ENCODE measurements around the gene ERF. TPM values are rescaled to one million over a fixed set of nuclear protein-coding genes. Genes with fewer than 3 reads are reported as not detected.

Gene ERF
- total RNA-seq, 1 experiment from 2014 or later, result 96.1 TPM

DNA sequence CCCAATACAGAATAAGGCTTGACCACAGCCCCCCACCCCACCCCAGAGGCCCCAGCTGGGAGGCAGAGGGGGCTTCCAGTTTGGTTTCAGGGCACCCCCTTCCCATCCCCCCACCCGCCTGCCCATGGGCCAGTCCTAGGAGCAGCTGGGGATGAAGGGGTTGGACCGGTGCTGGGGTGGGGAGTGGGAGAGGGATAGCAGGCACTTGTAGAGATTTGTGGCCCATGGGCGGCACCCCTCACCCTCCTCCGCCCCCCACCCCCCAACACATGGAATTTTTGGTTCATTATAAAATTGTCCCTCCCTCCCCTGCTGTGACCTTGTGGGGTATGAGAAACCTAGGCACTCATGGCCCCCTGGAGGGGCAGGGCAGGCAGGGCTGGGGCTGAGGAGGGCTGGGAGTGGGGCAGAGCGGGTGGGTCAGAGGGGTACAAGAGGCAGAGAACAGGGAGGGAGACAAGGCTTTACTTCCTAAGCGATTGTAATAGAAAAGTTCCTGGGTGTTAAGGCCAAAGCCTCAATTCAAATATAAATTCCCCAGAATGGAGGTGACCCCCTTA is 7.2 kb downstream of the ERF start:
- Histone ChIP-seq H3K9me2 (ENCODE audit: insufficient read depth) (no peaks in the 10 kb centered on the region), H3K4me1 (ENCODE audit: control insufficient read depth in 1 of 2, insufficient read depth in 2 of 2, low read length in 2 of 2) (peaks cover 24 to 47% of the 10 kb centered on the region in 2 experiments), H3K9me3 (ENCODE audit: control insufficient read depth in 1 of 2, insufficient read depth in 1 of 2, low read depth in 1 of 2, low read length in 2 of 2) (no peaks in the 10 kb centered on the region), H3K4me2 (ENCODE audit: low read length) (no peak overlapping the region), H2AFZ (ENCODE audit: low read depth, low read length, poor library complexity, severe bottlenecking) (no peak overlapping the region), H4K20me1 (ENCODE audit: insufficient read depth) (peaks cover 3% of the 10 kb centered on the region; the same call in 1 of the 2 replicates), H3K4me3 (replicated peaks in 1 of 2; ENCODE audit: low read depth in 1 of 2, low read length in 2 of 2) (no peak overlapping the region), H3K9ac (ENCODE audit: low read length) (no peak overlapping the region), H3K79me2 (ENCODE audit: insufficient read depth, low read length) (peaks cover 38% of the 10 kb centered on the region), H3K27ac (ENCODE audit: low read depth, low read length) (no peak overlapping the region), H3K27me3 (ENCODE audit: insufficient read depth, low read length) (no peaks in the 10 kb centered on the region), H3K36me3 (ENCODE audit: control insufficient read depth in 1 of 2, insufficient read depth in 2 of 2, low read length in 2 of 2) (peaks cover 0 to 7% of the 10 kb centered on the region in 2 experiments; a peak in 2 of 4 replicates)
- intact Hi-C loops (cut with micrococcal nuclease), result loop anchor here (2.0 kb wide), 1 partner anchor 49 kb away; no protein-coding TSS in a partner anchor
- ChIA-PET POLR2A (interaction anchor here (1.4 to 1.9 kb wide), 2 partner anchors 8 to 149 kb away, joined by 4 to 6 read pairs; partner anchors contain the start of gene ERF), RAD21 (ENCODE audit: low non-redundant PET in 1 of 2, low total read pairs in 2 of 2, uncharacterized antibody in 2 of 2, unreplicated experiment in 2 of 2) (no interaction called here), CTCF (interaction anchor here (1.3 to 3.8 kb wide), 4 partner anchors 33 to 138 kb away, joined by 4 to 63 read pairs (median 16); no protein-coding TSS in a partner anchor)
- BruUV-seq (replicated peaks), result no TSS peak
- TF ChIP-seq POLR2A (IDR thresholded peaks at IDR 0.05; ENCODE audit: borderline replicate concordance, extremely low read depth, insufficient read depth, insufficient read length) (no peak), CBX3 (IDR thresholded peaks at IDR 0.05; ENCODE audit: low read depth) (no peak), SP1 (IDR thresholded peaks at IDR 0.05; ENCODE audit: low read depth) (no peak), TCF7L2 (IDR thresholded peaks at IDR 0.05; ENCODE audit: borderline replicate concordance, extremely low read depth, insufficient read depth, insufficient read length) (no peak), YY1 (IDR thresholded peaks at IDR 0.05; ENCODE audit: extremely low read depth, insufficient replicate concordance, low read depth, low read length) (no peak), RAD21 (IDR thresholded peaks at IDR 0.05; ENCODE audit: low read depth) (no peak), SIN3A (IDR thresholded peaks at IDR 0.05; ENCODE audit: low read depth) (no peak), FOSL1 (IDR thresholded peaks at IDR 0.05; ENCODE audit: low read depth) (no peak), ELF1 (IDR thresholded peaks at IDR 0.05; ENCODE audit: borderline replicate concordance, low read depth) (no peak), EZH2 (IDR thresholded peaks at IDR 0.05) (no peak), EGR1 (IDR thresholded peaks at IDR 0.05; ENCODE audit: low read depth) (no peak), CTCF (IDR thresholded peaks at IDR 0.05 in 2 of 3, conservative IDR thresholded peaks at IDR 0.05 in 1 of 3; ENCODE audit: borderline replicate concordance in 1 of 3, insufficient read depth in 1 of 3, low read depth in 2 of 3, low read length in 2 of 3) (no peak), EZH2phosphoT487 (IDR thresholded peaks at IDR 0.05; ENCODE audit: borderline replicate concordance) (no peak)
- TF ChIP-seq, protein P1, sequence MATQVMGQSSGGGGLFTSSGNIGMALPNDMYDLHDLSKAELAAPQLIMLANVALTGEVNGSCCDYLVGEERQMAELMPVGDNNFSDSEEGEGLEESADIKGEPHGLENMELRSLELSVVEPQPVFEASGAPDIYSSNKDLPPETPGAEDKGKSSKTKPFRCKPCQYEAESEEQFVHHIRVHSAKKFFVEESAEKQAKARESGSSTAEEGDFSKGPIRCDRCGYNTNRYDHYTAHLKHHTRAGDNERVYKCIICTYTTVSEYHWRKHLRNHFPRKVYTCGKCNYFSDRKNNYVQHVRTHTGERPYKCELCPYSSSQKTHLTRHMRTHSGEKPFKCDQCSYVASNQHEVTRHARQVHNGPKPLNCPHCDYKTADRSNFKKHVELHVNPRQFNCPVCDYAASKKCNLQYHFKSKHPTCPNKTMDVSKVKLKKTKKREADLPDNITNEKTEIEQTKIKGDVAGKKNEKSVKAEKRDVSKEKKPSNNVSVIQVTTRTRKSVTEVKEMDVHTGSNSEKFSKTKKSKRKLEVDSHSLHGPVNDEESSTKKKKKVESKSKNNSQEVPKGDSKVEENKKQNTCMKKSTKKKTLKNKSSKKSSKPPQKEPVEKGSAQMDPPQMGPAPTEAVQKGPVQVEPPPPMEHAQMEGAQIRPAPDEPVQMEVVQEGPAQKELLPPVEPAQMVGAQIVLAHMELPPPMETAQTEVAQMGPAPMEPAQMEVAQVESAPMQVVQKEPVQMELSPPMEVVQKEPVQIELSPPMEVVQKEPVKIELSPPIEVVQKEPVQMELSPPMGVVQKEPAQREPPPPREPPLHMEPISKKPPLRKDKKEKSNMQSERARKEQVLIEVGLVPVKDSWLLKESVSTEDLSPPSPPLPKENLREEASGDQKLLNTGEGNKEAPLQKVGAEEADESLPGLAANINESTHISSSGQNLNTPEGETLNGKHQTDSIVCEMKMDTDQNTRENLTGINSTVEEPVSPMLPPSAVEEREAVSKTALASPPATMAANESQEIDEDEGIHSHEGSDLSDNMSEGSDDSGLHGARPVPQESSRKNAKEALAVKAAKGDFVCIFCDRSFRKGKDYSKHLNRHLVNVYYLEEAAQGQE (IDR thresholded peaks at IDR 0.05; ENCODE audit: low read depth), result no peak
- TF ChIP-seq, protein P2, sequence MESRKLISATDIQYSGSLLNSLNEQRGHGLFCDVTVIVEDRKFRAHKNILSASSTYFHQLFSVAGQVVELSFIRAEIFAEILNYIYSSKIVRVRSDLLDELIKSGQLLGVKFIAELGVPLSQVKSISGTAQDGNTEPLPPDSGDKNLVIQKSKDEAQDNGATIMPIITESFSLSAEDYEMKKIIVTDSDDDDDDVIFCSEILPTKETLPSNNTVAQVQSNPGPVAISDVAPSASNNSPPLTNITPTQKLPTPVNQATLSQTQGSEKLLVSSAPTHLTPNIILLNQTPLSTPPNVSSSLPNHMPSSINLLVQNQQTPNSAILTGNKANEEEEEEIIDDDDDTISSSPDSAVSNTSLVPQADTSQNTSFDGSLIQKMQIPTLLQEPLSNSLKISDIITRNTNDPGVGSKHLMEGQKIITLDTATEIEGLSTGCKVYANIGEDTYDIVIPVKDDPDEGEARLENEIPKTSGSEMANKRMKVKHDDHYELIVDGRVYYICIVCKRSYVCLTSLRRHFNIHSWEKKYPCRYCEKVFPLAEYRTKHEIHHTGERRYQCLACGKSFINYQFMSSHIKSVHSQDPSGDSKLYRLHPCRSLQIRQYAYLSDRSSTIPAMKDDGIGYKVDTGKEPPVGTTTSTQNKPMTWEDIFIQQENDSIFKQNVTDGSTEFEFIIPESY (IDR thresholded peaks at IDR 0.05; ENCODE audit: extremely low read depth, insufficient replicate concordance, low read length), result no peak
- TF ChIP-seq, protein P3, sequence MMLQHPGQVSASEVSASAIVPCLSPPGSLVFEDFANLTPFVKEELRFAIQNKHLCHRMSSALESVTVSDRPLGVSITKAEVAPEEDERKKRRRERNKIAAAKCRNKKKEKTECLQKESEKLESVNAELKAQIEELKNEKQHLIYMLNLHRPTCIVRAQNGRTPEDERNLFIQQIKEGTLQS (IDR thresholded peaks at IDR 0.05), result no peak
- ATAC-seq (no peak), DNase-seq (ENCODE audit: low read depth, low spot score) (no peak)
